Uterus (tissue), 4 donors: ENCODE measurements around the gene PLAU. TPM values are rescaled to one million over a fixed set of nuclear protein-coding genes. Genes with fewer than 3 reads are reported as not detected.
A peak's percentile ranks its signal among the peaks of the same experiment; 100 is the strongest.
"Not testable (repeated sequence)": the region's sequence is repeated elsewhere in the genome, so short reads cannot be mapped to it uniquely, and the experiment has no call there.

Source experiments
- DNase-seq, 2 donors: peaks; one replicate each; pipeline ENCODE4 v3.0.0-alpha.2; 2019 to 2020
- H3K27ac ChIP-seq, 2 donors: fragments of 200-600 bp; sonication (generic); 1 replicate in 1 of 2; 2 replicates in 1 of 2; pipeline ENCODE4 v1.5.1; 2016 to 2018
- H3K27me3 ChIP-seq, 2 donors: fragments of 200-600 bp; sonication (generic); one replicate each; pipeline ENCODE4 v1.5.1; 2018 to 2019; ENCODE audit warnings: control low read depth in 1 of 2
- H3K36me3 ChIP-seq, 2 donors: fragments of 200-600 bp; sonication (generic); one replicate each; pipeline ENCODE4 v1.5.1; 2019; ENCODE audit warnings: control low read depth in 1 of 2
- H3K4me1 ChIP-seq, 2 donors: fragments of 200-600 bp; sonication (generic); one replicate each; pipeline ENCODE4 v1.5.1; 2018 to 2019; ENCODE audit warnings: control low read depth in 1 of 2
- H3K4me3 ChIP-seq, 2 donors: fragments of 200-600 bp; sonication (generic); 1 replicate in 1 of 2; 2 replicates in 1 of 2; pipeline ENCODE4 v1.5.1; 2018 to 2019; ENCODE audit warnings: mild to moderate bottlenecking in 1 of 2
- H3K9me3 ChIP-seq, 2 donors: fragments of 200-600 bp; sonication (generic); one replicate each; pipeline ENCODE4 v1.5.1; 2019; ENCODE audit warnings: control low read depth in 1 of 2
- CTCF ChIP-seq, 4 experiments: fragments of 200-600 bp in 2 of 4; fragments of 450-650 bp in 2 of 4; sonication (generic) in 2 of 4; IDR thresholded peaks; one replicate each; pipeline ENCODE4 v1.5.1; 2016 to 2019; ENCODE audit warnings: antibody characterized with exemption in 4 of 4, mild to moderate bottlenecking in 2 of 4, moderate library complexity in 1 of 4
- POLR2A ChIP-seq, 2 donors: fragments of 450-650 bp; IDR thresholded peaks; one replicate each; pipeline ENCODE4 v1.6.1; 2016; ENCODE audit warnings: antibody characterized with exemption in 2 of 2, mild to moderate bottlenecking in 1 of 2, moderate library complexity in 1 of 2
- intact Hi-C: fragments of 100-400 bp; cut with DNase I; formaldehyde crosslinking; loops from one replicate; pipeline ENCODE4 v1.15.1; 2023; ENCODE audit warnings: low total_unique reads
- total RNA-seq, 4 donors: library from RNA; depleted of rRNA in 3 of 4; stranded (reverse); fragments of >200 nt in 3 of 4; gene quantifications; one replicate each; pipeline versions ENCODE4 v1.1.0 to v1.2.4, GENCODE V29; 2014 to 2023
- donor health status: DM: yes; HTN: yes; CAD: no.

PLAU gene
- total RNA-seq, 4 donors from 2014 or later = 1.8 to 15.3 (median 9.0) TPM

DNA sequence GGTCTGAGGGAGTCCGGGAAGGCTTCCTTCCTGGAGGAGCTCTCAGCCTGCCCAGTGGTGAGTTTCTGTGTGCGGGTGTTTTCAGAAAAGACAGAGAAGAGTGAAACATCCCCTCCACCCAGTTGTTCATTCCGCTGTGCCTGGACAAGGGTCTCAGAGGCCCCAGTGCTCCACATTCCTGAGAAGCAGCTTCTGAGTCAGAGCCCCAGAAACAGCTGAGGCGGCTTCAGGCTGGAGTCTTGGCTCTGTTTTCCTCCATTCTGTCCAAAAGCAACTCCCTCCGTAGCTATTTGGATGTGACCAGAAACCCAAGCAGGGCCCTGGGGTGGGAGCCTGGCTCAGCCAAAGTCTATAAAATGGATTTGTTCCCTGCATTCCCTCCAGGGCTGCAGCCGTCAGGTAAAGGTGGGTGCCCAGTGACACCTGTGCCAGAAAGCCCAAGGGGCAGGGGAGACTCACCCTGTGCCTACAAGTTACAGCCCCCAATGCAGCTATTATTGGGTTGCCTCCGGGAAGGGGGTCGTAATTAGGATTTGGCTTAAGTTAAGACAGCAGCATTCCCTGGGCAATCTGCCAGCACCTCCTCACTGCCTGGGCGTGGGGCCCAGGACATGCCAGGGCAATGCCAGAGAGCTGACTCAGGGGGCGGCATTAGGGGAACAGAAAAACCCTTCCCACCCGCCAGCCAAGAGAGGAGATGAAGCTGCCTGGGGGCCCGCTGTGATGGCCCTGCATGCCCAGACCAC lies 23.5 kb upstream of the PLAU start:
- H3K36me3 ChIP-seq = no peaks in the 10 kb centered on the region
- intact Hi-C loops = loop anchor here (2.0 to 5.0 kb wide), 2 partner anchors 53 to 195 kb away; no protein-coding TSS in a partner anchor
- H3K27me3 ChIP-seq = no peaks in the 10 kb centered on the region
- TF ChIP-seq POLR2A (IDR thresholded peaks at IDR 0.05) (peak in 1 of 2 donors; percentile 18), CTCF (IDR thresholded peaks at IDR 0.05) (no peak)
- H3K4me1 ChIP-seq = peaks cover 11 to 20% of the 10 kb centered on the region in 2 donors
- no peak overlapping the region for H3K4me3 ChIP-seq
- H3K9me3 ChIP-seq = no peaks in the 10 kb centered on the region
- H3K27ac ChIP-seq = peak overlapping the region; percentile 82 to 86
- DNase-seq = peak; percentile 74 to 82

- Histone ChIP-seq H3K4me3 (no peak overlapping the region), H3K9me3 (no peaks in the 10 kb centered on the region), H3K36me3 (no peaks in the 10 kb centered on the region), H3K4me1 (peaks cover 11 to 20% of the 10 kb centered on the region in 2 donors), H3K27ac (peak overlapping the region; percentile 82 to 86), H3K27me3 (no peaks in the 10 kb centered on the region)
- intact Hi-C loops = loop anchor here (5.0 kb wide), 1 partner anchor 194 kb away; no protein-coding TSS in a partner anchor
- no peak for DNase-seq
- no peak for TF ChIP-seq POLR2A (IDR thresholded peaks at IDR 0.05)
- TF ChIP-seq CTCF (IDR thresholded peaks at IDR 0.05) = no peak
Observed at GRCh38 chr10:73888514-73888913, 22.4 kb upstream of the PLAU start.

GRCh38 chr10:73889014-73889413 lies 21.9 kb upstream of the PLAU start:
- no peak overlapping the region for H3K4me3 ChIP-seq
- peaks cover 11 to 20% of the 10 kb centered on the region in 2 donors for H3K4me1 ChIP-seq
- TF ChIP-seq CTCF (IDR thresholded peaks at IDR 0.05) (no peak), POLR2A (IDR thresholded peaks at IDR 0.05) (no peak)
- no peaks in the 10 kb centered on the region for H3K9me3 ChIP-seq
- intact Hi-C loops = loop anchor here (5.0 kb wide), 1 partner anchor 193 kb away; no protein-coding TSS in a partner anchor
- H3K27ac ChIP-seq = peak overlapping the region; percentile 82 to 86
- DNase-seq = peak in 1 of 2 donors; percentile 39
- no peaks in the 10 kb centered on the region for H3K36me3 ChIP-seq
- no peaks in the 10 kb centered on the region for H3K27me3 ChIP-seq

DNA sequence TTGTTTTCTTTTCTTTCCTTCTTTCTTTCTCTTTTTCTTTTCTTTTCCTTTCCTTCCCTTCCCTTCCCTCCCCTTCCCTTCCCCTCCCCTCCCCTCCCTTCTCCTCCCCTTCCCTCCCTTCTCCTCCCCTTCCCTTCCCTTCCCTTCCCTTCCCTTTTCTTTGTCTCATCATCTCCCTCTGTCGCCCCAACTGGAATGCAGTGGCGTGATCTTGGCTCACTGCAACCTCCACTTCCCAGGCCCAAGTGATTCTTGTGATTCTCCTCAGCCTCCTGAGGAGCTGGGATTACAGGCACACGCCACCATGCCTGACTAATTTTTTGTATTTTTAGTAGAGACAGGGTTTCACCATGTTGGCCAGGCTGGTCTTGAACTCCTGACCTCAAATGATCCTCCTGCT lies 21.5 kb upstream of the PLAU start:
- intact Hi-C loops = loop anchor here (5.0 kb wide), 1 partner anchor 193 kb away; no protein-coding TSS in a partner anchor
- H3K4me3 ChIP-seq, H3K36me3 ChIP-seq, H3K27me3 ChIP-seq, DNase-seq, H3K9me3 ChIP-seq: not testable (repeated sequence)
- Histone ChIP-seq H3K27ac (peak overlapping the region in 1 of 2 donors; percentile 82), H3K4me1 (peaks cover 11 to 20% of the 10 kb centered on the region in 2 donors)

DNA sequence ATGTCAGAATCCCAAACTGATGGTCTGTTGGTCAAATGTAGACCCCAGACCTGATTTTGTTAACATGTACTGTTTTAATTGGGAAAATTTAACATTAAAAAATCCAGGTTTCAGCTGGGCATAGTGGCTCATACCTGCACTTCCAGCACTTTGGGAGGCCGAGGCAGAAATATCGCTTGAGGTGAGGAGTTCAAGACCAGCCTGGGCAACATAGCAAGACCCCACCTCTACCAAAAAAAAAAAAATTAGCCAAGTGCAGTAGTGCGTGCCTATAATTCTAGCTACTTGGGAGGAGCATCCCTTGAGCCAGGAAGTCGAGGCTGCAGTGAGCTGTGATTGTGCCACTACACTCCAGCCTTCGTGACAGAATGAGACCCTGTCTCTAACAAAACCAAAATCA lies 20.7 kb upstream of the PLAU start:
- Histone ChIP-seq H3K4me3 (no peak overlapping the region), H3K9me3 (no peaks in the 10 kb centered on the region), H3K27ac (no peak overlapping the region), H3K27me3 (no peaks in the 10 kb centered on the region), H3K4me1 (peaks cover 11 to 20% of the 10 kb centered on the region in 2 donors), H3K36me3 (no peaks in the 10 kb centered on the region)
- DNase-seq = no peak
- intact Hi-C loops = no loop called here
- no peak for TF ChIP-seq POLR2A (IDR thresholded peaks at IDR 0.05)
- no peak for TF ChIP-seq CTCF (IDR thresholded peaks at IDR 0.05)

- H3K4me1 ChIP-seq = peaks cover 11 to 20% of the 10 kb centered on the region in 2 donors
- H3K27me3 ChIP-seq, intact Hi-C loops, H3K9me3 ChIP-seq, H3K36me3 ChIP-seq, H3K27ac ChIP-seq, DNase-seq, H3K4me3 ChIP-seq: not testable (repeated sequence)
Observed at GRCh38 chr10:73890830-73891229, 20.1 kb upstream of the PLAU start.
